ENCODE measurements around the gene FEM1B.

The FEM1B gene

DNA sequence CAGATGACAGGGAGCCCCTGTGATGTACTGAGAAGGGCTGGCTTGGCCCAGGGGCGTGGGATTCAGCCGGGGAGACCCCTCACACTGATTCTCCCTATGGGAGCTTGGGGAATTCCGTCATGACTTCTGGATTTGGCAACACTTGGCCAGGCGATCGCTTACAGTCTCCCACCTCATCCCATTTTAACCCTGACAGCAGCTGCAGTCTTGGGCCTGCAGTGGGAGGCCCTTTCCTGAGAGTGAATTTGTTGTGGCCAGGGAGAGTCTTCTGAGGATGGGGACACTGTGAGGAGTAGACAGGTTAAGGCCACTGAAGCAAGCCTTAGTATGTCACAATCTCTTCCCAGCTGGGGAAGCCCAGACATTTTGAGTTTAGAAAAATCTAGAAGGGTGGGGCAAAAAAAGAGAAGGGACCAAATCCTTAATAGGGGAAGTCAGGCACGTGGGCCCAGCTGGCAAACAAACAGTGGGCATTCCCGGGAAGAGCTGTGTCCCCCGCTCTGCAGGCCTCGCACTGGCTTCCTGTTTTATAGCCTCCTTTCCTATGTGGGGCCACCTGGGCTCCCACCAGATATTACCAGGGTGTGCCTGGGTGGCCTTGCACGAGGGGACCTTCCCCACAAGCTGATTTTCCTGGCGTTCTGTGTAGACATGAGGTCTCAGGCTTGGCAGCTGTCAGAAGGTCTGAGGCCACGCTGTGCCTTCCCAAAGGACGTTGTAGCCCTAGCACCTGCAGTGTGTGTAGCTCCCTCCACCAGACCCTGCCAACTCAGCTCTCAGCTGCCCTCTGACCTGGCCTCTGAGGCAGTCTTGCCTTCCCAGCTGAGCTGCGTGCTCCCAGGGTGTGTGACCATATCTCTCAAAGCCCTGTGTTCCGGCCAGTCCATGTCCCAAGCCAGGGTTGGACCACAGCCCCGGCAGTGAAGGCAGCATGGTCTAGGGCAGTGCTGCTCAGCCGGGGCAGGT is 64.5 kb downstream of the FEM1B start:
- no peak for TF ChIP-seq CTCF (IDR thresholded peaks at IDR 0.05; ENCODE audit: low read length)
- no peak for TF ChIP-seq EZH2 (optimal IDR thresholded peaks at IDR 0.05; ENCODE audit: low read depth, low read length)
- TF ChIP-seq EZH2phosphoT487 (IDR thresholded peaks at IDR 0.05; ENCODE audit: low read length) = no peak
- Histone ChIP-seq H4K20me1 (ENCODE audit: insufficient read depth, low read length) (no peaks in the 10 kb centered on the region), H3K4me2 (ENCODE audit: low read depth, low read length) (no peak overlapping the region), H3F3A (ENCODE audit: insufficient read depth, low read length) (no peaks in the 10 kb centered on the region), H3K27me3 (replicated peaks; ENCODE audit: insufficient read depth, low read length) (no peaks in the 10 kb centered on the region), H2AFZ (ENCODE audit: low read length) (no peak overlapping the region), H3K79me2 (ENCODE audit: low read length) (no peaks in the 10 kb centered on the region), H3K9me2 (replicated peaks; ENCODE audit: insufficient read depth, low read length) (no peaks in the 10 kb centered on the region), H3K36me3 (replicated peaks; ENCODE audit: insufficient read depth, low read length) (no peaks in the 10 kb centered on the region), H3K4me3 (ENCODE audit: low read length) (no peak overlapping the region), H3K9ac (ENCODE audit: low read length) (no peak overlapping the region), H3K9me3 (replicated peaks; ENCODE audit: insufficient read depth, low read length) (no peaks in the 10 kb centered on the region), H3K27ac (ENCODE audit: low read length) (no peak overlapping the region), H3K4me1 (ENCODE audit: low read length) (no peaks in the 10 kb centered on the region)
- no peak for DNase-seq

GRCh38 chr15:68343579-68344225 is 66.2 kb downstream of the FEM1B start:
- no peaks in the 10 kb centered on the region for H3K79me2 ChIP-seq (ENCODE audit: low read length)
- no peak overlapping the region for H2AFZ ChIP-seq (ENCODE audit: low read length)
- no peaks in the 10 kb centered on the region for H3F3A ChIP-seq (ENCODE audit: insufficient read depth, low read length)
- no peak for TF ChIP-seq EZH2phosphoT487 (IDR thresholded peaks at IDR 0.05; ENCODE audit: low read length)
- TF ChIP-seq CTCF (IDR thresholded peaks at IDR 0.05; ENCODE audit: low read length) = no peak
- no peak for TF ChIP-seq EZH2 (optimal IDR thresholded peaks at IDR 0.05; ENCODE audit: low read depth, low read length)
- no peak overlapping the region for H3K9ac ChIP-seq (ENCODE audit: low read length)
- no peaks in the 10 kb centered on the region for H3K9me3 ChIP-seq (replicated peaks; ENCODE audit: insufficient read depth, low read length)
- no peaks in the 10 kb centered on the region for H3K27me3 ChIP-seq (replicated peaks; ENCODE audit: insufficient read depth, low read length)
- H3K4me2 ChIP-seq (ENCODE audit: low read depth, low read length) = no peak overlapping the region
- no peak for DNase-seq
- H3K36me3 ChIP-seq (replicated peaks; ENCODE audit: insufficient read depth, low read length) = no peaks in the 10 kb centered on the region
- H3K9me2 ChIP-seq (replicated peaks; ENCODE audit: insufficient read depth, low read length) = no peaks in the 10 kb centered on the region
- no peaks in the 10 kb centered on the region for H3K4me1 ChIP-seq (ENCODE audit: low read length)
- H3K27ac ChIP-seq (ENCODE audit: low read length) = no peak overlapping the region
- no peak overlapping the region for H3K4me3 ChIP-seq (ENCODE audit: low read length)
- H4K20me1 ChIP-seq (ENCODE audit: insufficient read depth, low read length) = no peaks in the 10 kb centered on the region

- no peaks in the 10 kb centered on the region for H3F3A ChIP-seq (ENCODE audit: insufficient read depth, low read length)
- DNase-seq = no peak
- H4K20me1 ChIP-seq (ENCODE audit: insufficient read depth, low read length) = no peaks in the 10 kb centered on the region
- no peaks in the 10 kb centered on the region for H3K27me3 ChIP-seq (replicated peaks; ENCODE audit: insufficient read depth, low read length)
- no peak overlapping the region for H2AFZ ChIP-seq (ENCODE audit: low read length)
- H3K9ac ChIP-seq (ENCODE audit: low read length) = no peak overlapping the region
- no peaks in the 10 kb centered on the region for H3K4me1 ChIP-seq (ENCODE audit: low read length)
- H3K4me2 ChIP-seq (ENCODE audit: low read depth, low read length) = no peak overlapping the region
- no peak overlapping the region for H3K4me3 ChIP-seq (ENCODE audit: low read length)
- TF ChIP-seq EZH2 (optimal IDR thresholded peaks at IDR 0.05; ENCODE audit: low read depth, low read length) (no peak), CTCF (IDR thresholded peaks at IDR 0.05; ENCODE audit: low read length) (no peak), EZH2phosphoT487 (IDR thresholded peaks at IDR 0.05; ENCODE audit: low read length) (no peak)
- H3K9me2 ChIP-seq (replicated peaks; ENCODE audit: insufficient read depth, low read length) = no peaks in the 10 kb centered on the region
- H3K27ac ChIP-seq (ENCODE audit: low read length) = no peak overlapping the region
- no peaks in the 10 kb centered on the region for H3K79me2 ChIP-seq (ENCODE audit: low read length)
- no peaks in the 10 kb centered on the region for H3K36me3 ChIP-seq (replicated peaks; ENCODE audit: insufficient read depth, low read length)
- no peaks in the 10 kb centered on the region for H3K9me3 ChIP-seq (replicated peaks; ENCODE audit: insufficient read depth, low read length)
Observed at GRCh38 chr15:68344600-68344999, 67.1 kb downstream of the FEM1B start.

All from MM.1S (cell line).